Mammary epithelial cell (primary cell): ENCODE data around the gene KIF26B.

Experiments used
- EZH2 ChIP-seq: IDR thresholded peaks from 2 replicates; pipeline ENCODE4 v1.6.1; 2012; ENCODE audit warnings: low read length, inconsistent platforms, borderline replicate concordance
- TF ChIP-seq, protein P1 (sequence below), 2 donors: IDR thresholded peaks in 1 of 2; conservative IDR thresholded peaks in 1 of 2; 2 replicates each; pipeline ENCODE4 v1.5.1; 2011 to 2012; ENCODE audit warnings: inconsistent platforms in 2 of 2, low read length in 2 of 2, mild to moderate bottlenecking in 2 of 2, control low read depth in 1 of 2, low read depth in 1 of 2; ENCODE audit not compliant: insufficient read depth in 1 of 2; ENCODE audit errors: extremely low read depth in 1 of 2

DNA sequence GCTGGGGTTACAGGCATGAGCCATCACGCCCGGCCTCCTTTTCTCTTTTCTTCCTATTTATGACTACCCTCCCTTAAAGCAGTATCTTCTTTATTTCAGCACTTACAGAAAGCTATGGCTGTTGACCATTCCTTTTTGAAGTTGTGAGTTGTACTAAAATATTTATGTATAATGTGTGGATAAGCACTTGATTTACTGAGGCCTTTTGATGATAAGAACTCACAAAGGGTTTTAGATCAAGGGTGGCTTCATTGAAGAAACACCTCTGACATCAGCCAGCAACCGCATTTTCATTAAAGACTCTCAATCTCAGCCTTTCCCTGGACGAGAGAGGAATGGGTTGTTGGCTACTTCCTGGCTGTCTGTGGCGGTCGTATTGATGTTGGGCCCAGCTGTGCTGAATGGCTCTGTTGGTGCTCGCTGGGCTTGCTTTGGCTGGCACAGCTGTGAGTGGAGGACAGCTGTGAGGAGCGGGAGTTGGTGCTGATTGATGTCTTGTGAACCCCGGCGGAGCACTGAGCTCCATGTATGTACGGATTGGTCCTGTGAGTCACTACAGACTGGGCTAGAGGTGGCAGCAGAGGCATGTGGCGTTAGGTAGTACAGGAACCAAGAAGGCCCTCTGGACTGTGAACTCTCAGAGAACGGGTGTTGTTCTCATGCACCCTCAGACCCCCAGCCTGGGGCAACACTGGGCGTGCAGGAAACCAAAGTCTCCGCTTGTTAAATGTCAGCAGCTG, 208.8 kb downstream of the KIF26B start:
- TF ChIP-seq, protein P1, sequence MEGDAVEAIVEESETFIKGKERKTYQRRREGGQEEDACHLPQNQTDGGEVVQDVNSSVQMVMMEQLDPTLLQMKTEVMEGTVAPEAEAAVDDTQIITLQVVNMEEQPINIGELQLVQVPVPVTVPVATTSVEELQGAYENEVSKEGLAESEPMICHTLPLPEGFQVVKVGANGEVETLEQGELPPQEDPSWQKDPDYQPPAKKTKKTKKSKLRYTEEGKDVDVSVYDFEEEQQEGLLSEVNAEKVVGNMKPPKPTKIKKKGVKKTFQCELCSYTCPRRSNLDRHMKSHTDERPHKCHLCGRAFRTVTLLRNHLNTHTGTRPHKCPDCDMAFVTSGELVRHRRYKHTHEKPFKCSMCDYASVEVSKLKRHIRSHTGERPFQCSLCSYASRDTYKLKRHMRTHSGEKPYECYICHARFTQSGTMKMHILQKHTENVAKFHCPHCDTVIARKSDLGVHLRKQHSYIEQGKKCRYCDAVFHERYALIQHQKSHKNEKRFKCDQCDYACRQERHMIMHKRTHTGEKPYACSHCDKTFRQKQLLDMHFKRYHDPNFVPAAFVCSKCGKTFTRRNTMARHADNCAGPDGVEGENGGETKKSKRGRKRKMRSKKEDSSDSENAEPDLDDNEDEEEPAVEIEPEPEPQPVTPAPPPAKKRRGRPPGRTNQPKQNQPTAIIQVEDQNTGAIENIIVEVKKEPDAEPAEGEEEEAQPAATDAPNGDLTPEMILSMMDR (conservative IDR thresholded peaks at IDR 0.05 in 1 of 2, IDR thresholded peaks at IDR 0.05 in 1 of 2; ENCODE audit: extremely low read depth in 1 of 2, insufficient read depth in 1 of 2, low read depth in 1 of 2, low read length in 2 of 2) = no peak
- no peak for TF ChIP-seq EZH2
